SJSA1 (cell line): ENCODE data around the gene FAM222A. TPM values are rescaled to one million over a fixed set of nuclear protein-coding genes. Genes with fewer than 3 reads are reported as not detected.

Experiments used
- DNase-seq, 2 experiments: peaks; one replicate each; pipeline ENCODE4 v3.0.0-alpha.2; 2015 to 2020; ENCODE audit warnings: low spot score in 2 of 2, low read depth in 1 of 2
- H3K27ac ChIP-seq: fragments of 250-450 bp; sonication (Bioruptor Pico); 2 replicates; pipeline ENCODE4 v1.5.1; 2020; ENCODE audit warnings: mild to moderate bottlenecking, moderate library complexity
- H3K27me3 ChIP-seq: fragments of 250-450 bp; sonication (Bioruptor Pico); replicated peaks from 2 replicates; pipeline ENCODE4 v1.5.1; 2020; ENCODE audit warnings: mild to moderate bottlenecking, moderate library complexity
- H3K36me3 ChIP-seq: fragments of 250-450 bp; sonication (Bioruptor Pico); 2 replicates; pipeline ENCODE4 v1.5.1; 2020; ENCODE audit warnings: mild to moderate bottlenecking
- H3K4me1 ChIP-seq: fragments of 250-450 bp; sonication (Bioruptor Pico); replicated peaks from 2 replicates; pipeline ENCODE4 v1.6.1; 2021; ENCODE audit warnings: mild to moderate bottlenecking
- H3K4me3 ChIP-seq: fragments of 250-450 bp; sonication (Bioruptor Pico); 2 replicates; pipeline ENCODE4 v1.5.1; 2020; ENCODE audit warnings: mild to moderate bottlenecking
- H3K9me3 ChIP-seq: fragments of 250-450 bp; sonication (Bioruptor Pico); replicated peaks from 2 replicates; pipeline ENCODE4 v1.5.1; 2020; ENCODE audit warnings: mild to moderate bottlenecking
- total RNA-seq: library from RNA; depleted of rRNA; stranded (reverse); fragments of >200 nt; shearing (Covaris generic); gene quantifications from 2 replicates; pipeline ENCODE4 v1.2.3, GENCODE V29; 2014

Gene FAM222A
- total RNA-seq, 1 experiment from 2014 or later: 7.8 TPM

DNA sequence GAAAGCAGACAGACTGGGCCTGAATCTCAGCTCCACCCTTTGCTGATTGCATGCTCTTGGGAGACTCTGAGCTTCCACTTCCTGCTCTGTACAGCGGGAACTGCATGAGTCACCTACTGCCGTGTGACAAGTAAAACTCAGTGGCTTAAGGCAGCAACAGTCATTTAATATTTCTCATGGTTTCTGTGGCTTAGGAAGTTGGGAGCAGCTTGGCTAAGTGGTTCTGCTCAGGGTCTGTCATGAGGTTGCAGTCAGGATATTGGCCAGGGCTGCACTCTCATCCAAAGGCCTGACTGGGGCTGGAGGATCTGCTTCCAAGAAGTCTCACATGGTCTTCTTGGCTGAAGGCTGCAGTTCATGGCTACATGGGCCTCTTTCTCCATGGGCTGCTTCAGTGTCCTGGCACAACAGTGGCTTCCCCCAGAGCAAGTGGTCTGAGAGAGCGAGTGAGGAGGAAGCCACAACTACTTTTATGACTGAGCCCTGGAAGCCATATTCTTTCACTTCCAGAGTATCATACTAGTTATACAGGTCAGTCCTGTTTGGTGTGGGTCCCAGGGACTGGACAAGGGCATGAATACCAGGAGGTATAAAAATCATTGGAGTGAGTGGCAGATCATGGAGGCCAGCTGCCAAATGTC is 49.7 kb downstream of the FAM222A start:
- Histone ChIP-seq H3K36me3 (0 out of 2 replicates have a peak, but pooled peaks cover 3% of the 10 kb centered on the region), H3K27ac (peak overlapping the region; percentile 42; the same call in 1 of the 2 replicates), H3K4me3 (no peak overlapping the region), H3K27me3 (no peaks in the 10 kb centered on the region), H3K9me3 (peaks cover 7% of the 10 kb centered on the region), H3K4me1 (peaks cover 33% of the 10 kb centered on the region)
- DNase-seq: peak; percentile 26 to 65

DNA sequence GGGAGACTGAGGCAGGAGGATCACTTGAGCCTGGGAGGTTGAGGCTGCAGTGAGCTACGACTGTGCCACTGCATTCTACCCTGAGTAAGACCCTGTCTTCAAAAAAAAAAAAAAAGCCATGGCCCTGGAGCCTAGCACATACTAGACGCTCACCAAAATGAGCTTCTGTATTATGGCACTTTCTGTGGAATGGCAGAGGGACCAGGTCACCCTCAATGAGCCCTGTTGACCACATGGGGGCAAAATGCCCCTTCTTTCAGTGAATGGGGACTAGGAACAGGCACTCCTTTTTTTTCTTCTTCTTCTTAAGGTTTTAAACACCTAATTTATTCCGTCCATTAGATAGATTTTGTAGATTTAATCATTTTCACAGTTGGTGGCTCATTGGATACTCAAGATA is 50.5 kb downstream of the FAM222A start:
- no peaks in the 10 kb centered on the region for H3K27me3 ChIP-seq
- H3K4me1 ChIP-seq: peaks cover 33% of the 10 kb centered on the region
- DNase-seq: no peak
- H3K4me3 ChIP-seq: no peak overlapping the region
- H3K27ac ChIP-seq: no peak overlapping the region
- peaks cover 7% of the 10 kb centered on the region for H3K9me3 ChIP-seq
- 0 out of 2 replicates have a peak, but pooled peaks cover 3% of the 10 kb centered on the region for H3K36me3 ChIP-seq

DNA sequence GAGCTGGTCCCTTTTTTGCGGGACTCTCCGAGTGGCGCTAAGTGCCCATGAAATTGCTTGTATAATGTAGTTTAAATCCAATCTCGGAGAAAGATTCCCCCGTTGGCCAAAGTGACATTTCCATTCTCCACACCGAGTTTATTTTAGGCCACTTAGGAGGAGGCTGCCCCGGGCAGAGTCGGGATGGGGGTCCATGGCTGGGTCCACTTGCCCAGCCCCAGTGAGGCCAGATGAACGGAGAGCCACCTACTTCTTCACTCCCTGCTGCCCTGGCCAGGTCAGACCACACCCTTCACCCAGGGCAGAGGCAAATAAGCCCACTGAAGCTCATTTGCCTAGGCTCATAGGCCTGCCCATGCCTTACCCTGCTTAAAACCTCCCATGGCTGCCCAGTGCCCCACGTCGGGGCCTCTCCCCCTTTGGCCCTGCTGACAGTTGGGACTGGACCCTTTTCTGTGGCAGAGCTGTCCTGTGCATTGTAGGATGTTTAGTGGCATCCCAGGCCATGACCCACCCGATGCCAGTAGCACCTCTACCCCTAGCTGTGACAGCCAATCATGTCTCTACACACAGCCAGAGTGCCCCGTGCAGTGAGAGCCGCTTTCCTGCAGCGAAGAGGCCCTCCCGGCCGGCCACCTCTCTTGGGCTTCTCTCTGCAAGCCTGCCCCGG is 51.3 kb downstream of the FAM222A start:
- Histone ChIP-seq H3K9me3 (peaks cover 7% of the 10 kb centered on the region), H3K27ac (no peak overlapping the region), H3K27me3 (no peaks in the 10 kb centered on the region), H3K4me3 (no peak overlapping the region), H3K4me1 (peaks cover 33% of the 10 kb centered on the region), H3K36me3 (0 out of 2 replicates have a peak, but pooled peaks cover 3% of the 10 kb centered on the region)
- DNase-seq: peak in 1 of 2 experiments; percentile 22

DNA sequence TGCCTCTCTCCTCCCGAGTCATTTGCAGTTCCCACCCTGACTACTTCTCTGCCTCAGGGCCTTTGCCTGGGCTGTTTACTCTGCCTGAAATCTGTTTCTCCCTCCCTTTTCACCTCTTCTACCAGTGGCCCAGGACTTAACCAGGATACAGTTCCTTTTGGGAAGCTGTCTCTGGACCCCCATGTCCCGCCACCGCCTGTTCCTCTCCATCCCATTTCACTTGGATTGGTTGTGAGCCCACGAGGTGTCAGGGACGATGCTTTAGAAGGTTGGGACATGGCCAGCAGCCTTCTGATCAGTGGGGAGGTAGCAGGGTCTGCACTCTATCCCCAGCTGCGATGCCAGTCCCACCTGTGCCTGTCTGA is 51.8 kb downstream of the FAM222A start:
- H3K27me3 ChIP-seq: no peaks in the 10 kb centered on the region
- H3K9me3 ChIP-seq: peaks cover 7% of the 10 kb centered on the region
- H3K36me3 ChIP-seq: 0 out of 2 replicates have a peak, but pooled peaks cover 3% of the 10 kb centered on the region
- peaks cover 29% of the 10 kb centered on the region for H3K4me1 ChIP-seq
- no peak overlapping the region for H3K27ac ChIP-seq
- DNase-seq: peak in 1 of 2 experiments; percentile 16
- no peak overlapping the region for H3K4me3 ChIP-seq

DNA sequence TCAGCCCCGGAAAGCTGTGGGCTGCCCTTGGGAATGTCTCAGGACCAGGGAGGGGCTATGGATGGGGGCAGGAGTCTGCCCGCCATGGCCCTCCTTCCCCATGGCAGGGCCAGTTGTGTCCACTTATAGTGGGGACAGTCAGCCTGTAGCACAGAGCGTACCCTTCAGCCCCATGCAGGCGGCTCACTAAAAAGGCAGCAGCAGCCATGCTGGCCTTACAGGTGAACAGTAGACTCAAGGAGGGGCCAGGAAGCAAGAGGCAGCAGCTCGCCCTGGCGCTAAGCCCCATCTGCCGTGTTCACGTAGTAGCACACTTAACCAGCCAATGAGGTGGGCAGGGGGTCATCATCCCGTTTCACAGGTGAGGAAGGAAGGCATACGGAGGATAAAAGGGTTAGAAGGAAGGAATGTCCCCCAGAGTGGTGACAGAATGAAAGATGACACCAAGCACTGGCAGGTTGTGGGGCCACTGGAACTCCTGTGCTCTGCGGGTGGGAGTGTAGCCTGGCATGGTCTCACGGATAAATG is 52.7 kb downstream of the FAM222A start:
- Histone ChIP-seq H3K9me3 (peaks cover 7% of the 10 kb centered on the region), H3K4me1 (peaks cover 20% of the 10 kb centered on the region), H3K36me3 (0 out of 2 replicates have a peak, but pooled peaks cover 3% of the 10 kb centered on the region), H3K4me3 (no peak overlapping the region), H3K27ac (no peak overlapping the region), H3K27me3 (no peaks in the 10 kb centered on the region)
- DNase-seq: peak in 1 of 2 experiments; percentile 35

DNA sequence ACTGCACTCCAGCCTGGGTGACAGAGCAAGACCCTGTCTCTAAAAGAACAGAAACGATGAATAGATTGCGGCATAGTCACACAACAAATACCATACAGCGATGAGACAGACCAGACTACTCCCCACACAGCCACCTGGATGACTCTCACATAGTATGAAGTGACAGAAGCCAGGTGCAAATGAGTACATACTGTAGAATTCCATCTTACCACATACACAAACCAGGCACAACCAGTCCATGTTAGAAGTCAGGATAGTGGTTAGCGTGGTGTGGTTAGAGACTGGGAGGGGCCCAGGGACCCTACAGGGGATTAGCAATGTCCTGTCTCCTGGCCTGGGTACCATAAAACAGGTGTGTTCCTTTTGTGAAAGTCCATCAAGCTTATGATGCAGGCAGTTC is 53.8 kb downstream of the FAM222A start:
- Histone ChIP-seq H3K27ac (no peak overlapping the region), H3K4me3 (no peak overlapping the region), H3K27me3 (no peaks in the 10 kb centered on the region), H3K4me1 (peaks cover 9% of the 10 kb centered on the region), H3K36me3 (0 out of 2 replicates have a peak, but pooled peaks cover 3% of the 10 kb centered on the region), H3K9me3 (peaks cover 7% of the 10 kb centered on the region)
- DNase-seq: no peak

DNA sequence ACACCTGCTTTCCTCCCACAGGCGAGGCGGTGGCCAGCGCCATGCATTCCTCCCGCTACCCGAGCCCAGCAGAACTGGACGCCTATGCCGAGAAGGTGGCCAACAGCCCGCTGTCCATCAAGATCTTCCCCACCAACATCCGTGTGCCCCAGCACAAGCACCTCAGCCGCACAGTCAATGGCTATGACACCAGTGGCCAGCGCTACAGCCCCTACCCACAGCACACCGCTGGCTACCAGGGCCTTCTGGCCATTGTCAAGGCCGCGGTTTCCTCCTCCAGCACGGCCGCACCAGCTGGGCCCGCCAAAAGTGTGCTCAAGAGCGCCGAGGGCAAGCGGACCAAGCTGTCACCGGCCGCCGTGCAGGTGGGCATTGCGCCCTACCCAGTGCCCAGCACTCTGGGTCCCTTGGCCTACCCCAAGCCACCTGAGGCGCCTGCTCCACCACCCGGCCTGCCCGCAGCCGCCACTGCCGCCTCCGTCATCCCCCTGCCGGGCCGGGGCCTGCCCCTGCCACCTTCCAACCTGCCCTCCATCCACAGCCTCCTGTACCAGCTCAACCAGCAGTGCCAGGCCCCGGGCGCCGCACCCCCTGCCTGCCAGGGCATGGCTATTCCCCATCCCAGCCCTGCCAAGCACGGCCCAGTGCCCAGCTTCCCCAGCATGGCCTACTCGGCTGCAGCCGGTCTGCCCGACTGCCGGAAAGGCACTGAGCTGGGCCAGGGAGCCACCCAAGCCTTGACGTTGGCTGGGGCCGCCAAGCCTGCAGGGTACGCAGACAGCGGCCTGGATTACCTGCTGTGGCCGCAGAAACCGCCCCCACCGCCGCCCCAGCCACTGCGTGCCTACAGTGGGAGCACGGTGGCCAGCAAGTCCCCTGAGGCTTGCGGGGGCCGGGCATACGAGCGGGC is 54.6 kb downstream of the FAM222A start:
- Histone ChIP-seq H3K9me3 (peaks cover 4% of the 10 kb centered on the region), H3K36me3 (no peaks in the 10 kb centered on the region), H3K4me3 (no peak overlapping the region), H3K27me3 (no peaks in the 10 kb centered on the region), H3K27ac (no peak overlapping the region), H3K4me1 (peaks cover 1% of the 10 kb centered on the region; the same call in 1 of the 2 replicates)
- DNase-seq: peak in 1 of 2 experiments; percentile 34

DNA sequence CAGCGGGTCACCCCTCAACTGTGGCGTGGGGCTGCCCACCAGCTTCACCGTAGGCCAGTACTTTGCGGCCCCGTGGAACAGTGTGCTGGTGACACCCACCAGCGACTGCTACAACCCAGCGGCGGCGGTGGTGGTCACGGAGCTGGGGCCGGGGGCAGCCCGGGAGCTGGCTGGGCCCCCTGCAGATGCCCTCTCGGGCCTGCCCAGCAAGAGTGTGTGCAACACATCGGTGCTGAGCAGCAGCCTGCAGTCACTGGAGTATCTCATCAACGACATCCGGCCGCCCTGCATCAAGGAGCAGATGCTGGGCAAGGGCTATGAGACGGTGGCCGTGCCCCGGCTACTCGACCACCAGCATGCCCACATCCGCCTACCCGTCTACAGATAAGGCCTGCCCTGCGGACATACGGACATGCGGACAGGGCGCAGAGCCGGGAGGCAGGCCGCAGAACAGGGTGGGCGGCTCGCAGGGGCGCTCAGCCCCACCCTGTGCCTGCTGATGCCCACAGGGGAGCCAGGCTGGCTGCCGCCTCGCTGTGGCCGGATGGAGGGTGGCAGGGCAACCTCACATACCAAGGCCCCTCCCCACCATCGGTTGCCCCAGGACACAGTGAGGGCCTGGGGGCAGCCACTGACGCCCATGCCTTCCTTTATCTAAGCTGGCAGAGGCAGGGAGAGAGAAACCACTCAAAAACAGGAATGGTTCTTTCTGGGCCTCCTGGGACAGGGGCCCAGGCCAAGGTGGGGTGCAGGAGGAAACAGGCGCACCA is 55.5 kb downstream of the FAM222A start:
- H3K4me3 ChIP-seq: no peak overlapping the region
- H3K27ac ChIP-seq: no peak overlapping the region
- DNase-seq: peak in 1 of 2 experiments; percentile 37
- no peaks in the 10 kb centered on the region for H3K27me3 ChIP-seq
- no peaks in the 10 kb centered on the region for H3K36me3 ChIP-seq
- no peaks in the 10 kb centered on the region for H3K9me3 ChIP-seq
- no peaks in the 10 kb centered on the region for H3K4me1 ChIP-seq

DNA sequence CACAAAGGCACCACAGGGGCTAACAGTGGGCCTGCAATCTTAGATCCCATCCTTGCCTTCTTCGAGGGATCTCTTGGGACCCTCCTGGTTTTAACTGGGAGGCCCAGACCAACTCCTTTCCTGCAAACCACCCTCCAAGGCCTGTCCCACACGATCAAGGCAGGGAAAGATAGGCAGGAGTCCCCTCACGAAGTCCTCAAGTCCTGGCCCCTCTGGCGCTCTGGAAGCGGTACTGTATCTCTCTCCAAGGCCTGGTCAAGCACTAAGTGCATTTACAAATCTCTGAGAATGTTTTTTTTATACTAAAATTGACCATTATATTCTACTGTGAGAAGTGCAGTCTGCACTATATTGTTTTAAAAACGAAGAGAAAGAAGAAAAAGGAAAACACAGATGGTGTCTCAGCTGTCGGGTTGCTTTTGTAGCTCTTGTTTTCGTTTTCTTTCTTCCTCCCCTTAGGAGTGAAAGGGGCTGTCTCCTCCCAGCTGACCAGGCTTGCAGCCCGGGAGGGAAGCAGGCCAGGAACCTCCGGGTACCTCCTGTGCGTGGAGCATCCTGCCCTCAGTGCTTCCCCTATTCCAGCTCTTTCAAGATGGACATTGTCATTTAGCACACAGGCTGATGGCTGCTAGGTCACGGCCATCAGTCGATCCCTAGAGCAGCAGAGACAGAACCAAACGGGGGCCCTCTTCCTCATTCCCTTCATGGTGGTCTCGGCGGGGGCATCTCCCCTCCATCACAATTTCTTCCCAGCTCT is 56.7 kb downstream of the FAM222A start:
- Histone ChIP-seq H3K9me3 (no peaks in the 10 kb centered on the region), H3K27ac (no peak overlapping the region), H3K27me3 (no peaks in the 10 kb centered on the region), H3K4me1 (no peaks in the 10 kb centered on the region), H3K4me3 (no peak overlapping the region), H3K36me3 (no peaks in the 10 kb centered on the region)
- DNase-seq: peak in 1 of 2 experiments; percentile 31

DNA sequence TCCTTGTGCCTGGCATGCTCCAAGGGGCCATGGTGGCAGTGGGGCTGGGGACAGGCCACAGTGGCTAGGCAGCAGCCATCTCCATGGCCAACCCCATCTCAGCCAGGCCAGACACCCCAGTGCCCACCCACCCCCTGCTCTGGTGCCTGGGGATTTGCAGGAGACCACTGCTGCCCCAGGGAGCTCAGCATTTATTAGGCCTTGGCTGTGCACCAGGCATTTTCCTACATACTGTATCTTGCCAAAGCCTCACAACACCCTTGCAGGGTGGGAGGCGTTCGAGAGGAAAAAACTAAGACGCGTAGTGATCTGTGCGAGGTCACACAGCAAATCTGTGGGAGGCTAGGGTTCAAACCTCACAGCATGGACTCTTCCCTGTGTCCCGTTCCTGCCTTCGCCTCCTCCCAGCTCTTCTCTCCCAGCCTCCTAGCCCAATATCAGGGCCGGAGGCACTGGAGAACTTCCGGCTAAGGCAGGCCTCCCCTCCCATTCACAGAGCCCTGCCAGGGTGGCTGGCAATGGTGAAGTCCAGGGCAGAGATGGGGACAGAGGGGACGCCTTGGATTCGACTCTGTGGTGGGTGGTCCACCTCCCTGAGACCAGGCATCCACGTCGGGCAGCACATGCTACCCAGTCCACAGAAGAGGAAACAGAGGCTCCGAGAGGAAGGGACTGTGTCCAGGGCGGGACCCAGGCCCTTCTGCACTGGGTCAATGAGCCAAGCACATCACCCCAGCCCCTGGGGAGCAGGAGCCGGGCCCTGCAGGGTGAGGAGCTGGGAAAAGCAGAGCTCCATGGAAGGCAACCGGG is 57.4 kb downstream of the FAM222A start:
- H3K36me3 ChIP-seq: no peaks in the 10 kb centered on the region
- H3K27me3 ChIP-seq: no peaks in the 10 kb centered on the region
- H3K4me1 ChIP-seq: no peaks in the 10 kb centered on the region
- H3K9me3 ChIP-seq: no peaks in the 10 kb centered on the region
- DNase-seq: peak in 1 of 2 experiments; percentile 20
- no peak overlapping the region for H3K27ac ChIP-seq
- H3K4me3 ChIP-seq: no peak overlapping the region

DNA sequence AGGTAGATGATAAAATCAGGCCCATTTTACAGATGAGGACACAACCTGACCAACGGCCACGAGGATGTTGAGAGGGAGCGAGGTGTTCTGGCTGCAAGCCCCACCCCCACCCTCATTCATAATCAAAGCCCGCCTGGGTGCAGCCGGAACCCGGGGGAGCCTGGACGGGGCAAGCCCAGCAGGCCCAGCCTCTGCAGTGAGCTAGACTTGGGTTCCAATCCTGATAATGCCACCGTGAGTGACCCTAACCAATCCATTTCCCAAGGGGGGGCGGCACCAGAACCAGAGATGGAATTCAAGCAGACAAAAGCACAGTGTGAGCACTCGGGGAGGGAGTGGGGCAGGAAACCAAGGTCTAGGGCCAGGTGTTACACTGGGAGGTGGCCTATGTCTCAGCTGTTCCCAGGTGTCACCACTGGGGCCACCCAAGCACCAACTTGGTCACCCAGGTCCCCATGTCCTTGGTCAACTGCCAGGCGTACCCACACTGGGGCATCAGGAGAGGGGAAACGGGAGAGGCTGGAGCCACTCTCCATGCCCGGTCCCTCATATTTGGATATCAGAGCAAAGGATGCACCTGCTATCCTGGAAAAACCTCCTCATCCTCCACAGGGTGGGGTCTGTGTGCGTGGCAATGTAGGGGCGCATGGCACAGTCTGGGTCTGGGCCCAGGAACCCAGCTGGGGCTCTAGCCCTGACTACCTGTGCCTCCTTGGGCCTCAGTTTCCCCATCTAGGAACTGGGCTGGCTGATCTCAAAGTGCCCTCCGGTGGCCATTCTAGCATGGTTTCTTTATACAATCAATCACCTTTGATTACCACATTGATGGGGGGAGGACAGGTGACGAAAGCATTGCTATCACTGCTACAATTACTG is 58.4 kb downstream of the FAM222A start:
- H3K9me3 ChIP-seq: no peaks in the 10 kb centered on the region
- DNase-seq: no peak
- no peak overlapping the region for H3K27ac ChIP-seq
- H3K4me3 ChIP-seq: no peak overlapping the region
- H3K36me3 ChIP-seq: no peaks in the 10 kb centered on the region
- H3K27me3 ChIP-seq: no peaks in the 10 kb centered on the region
- no peaks in the 10 kb centered on the region for H3K4me1 ChIP-seq
